IMR-90 (cell line): ENCODE measurements around the gene SLC26A3. TPM values are rescaled to one million over a fixed set of nuclear protein-coding genes. Genes with fewer than 3 reads are reported as not detected.

ENCODE experiments used
- ATAC-seq: fragments of 200-7000 bp; cut with Tn5 transposase; 2 replicates; pipeline ENCODE4 v1.9.1; 2020; ENCODE audit warnings: low read depth, mild to moderate bottlenecking, moderate library complexity
- BruUV-seq: library from RNA; stranded (reverse); fragments of 400-500 nt; replicated peaks from 2 replicates; lab custom pipeline; 2021; lab: Mats Ljungman, UMichigan
- CTCF ChIA-PET: fragments of 300-600 bp; formaldehyde crosslinking; extraction: SDS; loops from one replicate; lab custom pipeline; 2021; ENCODE audit warnings: antibody characterized with exemption; lab: Yijun Ruan, JAX
- POLR2A ChIA-PET: fragments of 300-600 bp; sonication (Branson Sonifier 250); formaldehyde crosslinking; loops from one replicate; lab custom pipeline; 2022; ENCODE audit warnings: antibody characterized with exemption; ENCODE audit not compliant: unreplicated experiment; lab: Charles Lee
- DNase-seq: peaks from one replicate; pipeline ENCODE4 v3.0.0; 2013
- H2AFZ ChIP-seq: replicated peaks from 2 replicates; pipeline ENCODE3; 2013; ENCODE audit warnings: low read length, mild to moderate bottlenecking; ENCODE audit not compliant: poor library complexity
- H2AK5ac ChIP-seq: 2 replicates; pipeline ENCODE4 v1.6.1; 2013; ENCODE audit warnings: low read depth, low read length, inconsistent platforms
- H2AK9ac ChIP-seq: replicated peaks from 2 replicates; pipeline ENCODE3; 2013; ENCODE audit warnings: mild to moderate bottlenecking, low read depth, low read length, moderate library complexity; ENCODE audit not compliant: poor library complexity
- H2BK120ac ChIP-seq: 2 replicates; pipeline ENCODE4 v1.6.1; 2013; ENCODE audit warnings: low read depth, low read length, inconsistent platforms
- H2BK15ac ChIP-seq: 3 replicates; pipeline ENCODE4 v1.6.1; 2013; ENCODE audit warnings: low read depth, low read length, inconsistent platforms
- H2BK20ac ChIP-seq: 2 replicates; pipeline ENCODE4 v1.6.1; 2013; ENCODE audit warnings: low read depth, mild to moderate bottlenecking, inconsistent platforms, low read length, moderate library complexity
- H2BK5ac ChIP-seq: 2 replicates; pipeline ENCODE4 v1.6.1; 2013; ENCODE audit warnings: mild to moderate bottlenecking, low read depth, low read length, inconsistent platforms; ENCODE audit not compliant: poor library complexity, severe bottlenecking
- H3K14ac ChIP-seq: replicated peaks from 2 replicates; pipeline ENCODE4 v1.6.1; 2013; ENCODE audit warnings: low read depth, low read length, inconsistent platforms
- H3K18ac ChIP-seq: 2 replicates; pipeline ENCODE4 v1.6.1; 2013; ENCODE audit warnings: low read depth, low read length, control low read depth
- H3K23ac ChIP-seq: 2 replicates; pipeline ENCODE4 v1.6.1; 2013; ENCODE audit warnings: low read depth, low read length, inconsistent platforms
- H3K27ac ChIP-seq: 2 replicates; pipeline ENCODE4 v1.5.1; 2013; ENCODE audit warnings: mild to moderate bottlenecking, control low read depth, low read length; ENCODE audit not compliant: insufficient read depth
- H3K27me3 ChIP-seq: 2 replicates; pipeline ENCODE4 v1.6.1; 2013; ENCODE audit warnings: low read length; ENCODE audit not compliant: control insufficient read depth, insufficient read depth
- H3K36me3 ChIP-seq: 2 replicates; pipeline ENCODE4 v1.6.1; 2013; ENCODE audit warnings: low read length, mixed read lengths; ENCODE audit not compliant: control insufficient read depth, insufficient read depth
- H3K4ac ChIP-seq: 2 replicates; pipeline ENCODE4 v1.6.1; 2013; ENCODE audit warnings: low read depth, low read length, inconsistent platforms
- H3K4me1 ChIP-seq: 2 replicates; pipeline ENCODE4 v1.6.1; 2013; ENCODE audit warnings: low read length, mixed read lengths; ENCODE audit not compliant: control insufficient read depth, insufficient read depth
- H3K4me2 ChIP-seq: 2 replicates; pipeline ENCODE4 v1.6.1; 2013; ENCODE audit warnings: low read depth, mild to moderate bottlenecking, control low read depth, low read length, moderate library complexity
- H3K4me3 ChIP-seq: 2 replicates; pipeline ENCODE4 v1.5.1; 2013; ENCODE audit warnings: low read depth, mild to moderate bottlenecking, control low read depth, low read length, moderate library complexity; ENCODE audit not compliant: insufficient read depth
- H3K56ac ChIP-seq: 2 replicates; pipeline ENCODE4 v1.6.1; 2013; ENCODE audit warnings: low read length, inconsistent platforms; ENCODE audit not compliant: insufficient read depth; ENCODE audit errors: extremely low read depth
- H3K79me1 ChIP-seq, 2 experiments: 2 replicates each; pipeline ENCODE4 v1.6.1; 2013; ENCODE audit warnings: low read length in 2 of 2, inconsistent platforms in 1 of 2, low read depth in 1 of 2
- H3K9ac ChIP-seq: 2 replicates; pipeline ENCODE4 v1.6.1; 2013; ENCODE audit warnings: low read depth, low read length, control low read depth
- H3K9me1 ChIP-seq: 2 replicates; pipeline ENCODE4 v1.6.1; 2013; ENCODE audit warnings: low read length, inconsistent platforms; ENCODE audit not compliant: insufficient read depth
- H3K9me3 ChIP-seq: 2 replicates; pipeline ENCODE4 v1.6.1; 2013; ENCODE audit warnings: low read length; ENCODE audit not compliant: control insufficient read depth, insufficient read depth
- H4K20me1 ChIP-seq: 2 replicates; pipeline ENCODE4 v1.6.1; 2013; ENCODE audit warnings: low read length, inconsistent platforms; ENCODE audit not compliant: insufficient read depth
- H4K5ac ChIP-seq: 2 replicates; pipeline ENCODE4 v1.6.1; 2013; ENCODE audit warnings: mild to moderate bottlenecking, low read depth, low read length, control low read depth
- H4K8ac ChIP-seq, 2 experiments: 2 replicates each; pipeline ENCODE4 v1.6.1; 2013; ENCODE audit warnings: low read depth in 2 of 2, low read length in 2 of 2, control low read depth in 1 of 2, inconsistent platforms in 1 of 2
- H4K91ac ChIP-seq: 2 replicates; pipeline ENCODE4 v1.6.1; 2013; ENCODE audit warnings: low read depth, low read length, inconsistent platforms; ENCODE audit not compliant: insufficient read depth
- BHLHE40 ChIP-seq: fragments of 150-350 bp; IDR thresholded peaks from 2 replicates; pipeline ENCODE4 v1.6.1; 2016; ENCODE audit warnings: mild to moderate bottlenecking, low read depth, low read length
- CEBPB ChIP-seq: IDR thresholded peaks from 2 replicates; pipeline ENCODE4 v1.6.1; 2012; ENCODE audit warnings: low read depth, low read length, improper control_type of control experiment
- CHD1 ChIP-seq: IDR thresholded peaks from 2 replicates; pipeline ENCODE4 v1.6.1; 2012; ENCODE audit warnings: low read depth, low read length, improper control_type of control experiment
- ELK1 ChIP-seq: fragments of 150-350 bp; IDR thresholded peaks from 2 replicates; pipeline ENCODE4 v1.6.1; 2016; ENCODE audit warnings: low read depth, mild to moderate bottlenecking, low read length, moderate library complexity, borderline replicate concordance
- FOS ChIP-seq: fragments of 150-350 bp; IDR thresholded peaks from 2 replicates; pipeline ENCODE4 v1.6.1; 2016; ENCODE audit warnings: low read depth, low read length
- MAFK ChIP-seq: IDR thresholded peaks from 2 replicates; pipeline ENCODE4 v1.6.1; 2012; ENCODE audit warnings: low read depth, low read length, improper control_type of control experiment
- MAZ ChIP-seq: IDR thresholded peaks from 2 replicates; pipeline ENCODE4 v1.6.1; 2012; ENCODE audit warnings: low read depth, mild to moderate bottlenecking, low read length, improper control_type of control experiment, moderate library complexity, borderline replicate concordance
- MXI1 ChIP-seq: IDR thresholded peaks from 2 replicates; pipeline ENCODE4 v1.6.1; 2012; ENCODE audit warnings: low read depth, mild to moderate bottlenecking, low read length, moderate library complexity, borderline replicate concordance
- NFE2L2 ChIP-seq: fragments of 150-350 bp; IDR thresholded peaks from 2 replicates; pipeline ENCODE4 v1.6.1; 2016; ENCODE audit warnings: low read depth, mild to moderate bottlenecking, low read length
- POLR2A ChIP-seq: IDR thresholded peaks from 2 replicates; pipeline ENCODE4 v1.6.1; 2012; ENCODE audit warnings: mild to moderate bottlenecking, low read depth, low read length
- RAD21 ChIP-seq: IDR thresholded peaks from 2 replicates; pipeline ENCODE4 v1.6.1; 2012; ENCODE audit warnings: low read length, improper control_type of control experiment
- RCOR1 ChIP-seq: IDR thresholded peaks from 2 replicates; pipeline ENCODE4 v1.6.1; 2012; ENCODE audit warnings: mild to moderate bottlenecking, low read length, improper control_type of control experiment; ENCODE audit not compliant: insufficient replicate concordance
- RFX5 ChIP-seq: IDR thresholded peaks from 2 replicates; pipeline ENCODE4 v1.8.0; 2012; ENCODE audit warnings: low read depth, mild to moderate bottlenecking, low read length, moderate library complexity
- SMC3 ChIP-seq: fragments of 150-350 bp; IDR thresholded peaks from 2 replicates; pipeline ENCODE4 v1.6.1; 2016; ENCODE audit warnings: low read depth, mild to moderate bottlenecking, antibody characterized with exemption, low read length, moderate library complexity
- USF2 ChIP-seq: fragments of 150-350 bp; IDR thresholded peaks from 2 replicates; pipeline ENCODE4 v1.6.1; 2017; ENCODE audit warnings: mild to moderate bottlenecking, antibody characterized with exemption, low read length, low read depth
- WGBS, 2 experiments: methylation state at CpG; one replicate each; pipeline versions ENCODE4 v1.1.5 to v1.1.7; 2013; ENCODE audit warnings: missing lambda C conversion rate in 2 of 2; ENCODE audit not compliant: insufficient read length in 1 of 2; ENCODE audit errors: extremely low coverage in 2 of 2; 5-methylcytosine and 5-hydroxymethylcytosine counted together
- dilution Hi-C: fragments of 300-500 bp; cut with HindIII; formaldehyde crosslinking; loops from one replicate; pipeline ENCODE4 v1.14.3; 2018; ENCODE audit warnings: low sequenced_read_pairs; ENCODE audit not compliant: unreplicated experiment
- in situ Hi-C: fragments of 300-500 bp; cut with MboI; formaldehyde crosslinking; loops from 3 replicates; pipeline ENCODE4 v1.14.3; 2019; ENCODE audit warnings: low sequenced_read_pairs, inconsistent platforms, mixed read lengths
- intact Hi-C: fragments of 100-400 bp; cut with micrococcal nuclease; formaldehyde crosslinking; loops from 2 replicates; pipeline ENCODE4 v1.10.0; 2022
- polyA plus RNA-seq, 3 experiments: library from polyadenylated mRNA; depleted of rRNA; stranded (reverse); fragments of >200 nt; gene quantifications; 2 replicates each; pipeline ENCODE4 v1.2.3, GENCODE V29; 2012; ENCODE audit warnings: low replicate concordance in 1 of 3
- total RNA-seq: library from RNA; depleted of rRNA; stranded (reverse); fragments of >200 nt; gene quantifications from 2 replicates; pipeline ENCODE4 v1.2.3, GENCODE V29; 2012
- TF ChIP-seq, protein P1 (sequence below): conservative IDR thresholded peaks from 2 replicates; pipeline ENCODE4 v1.5.1; 2012; ENCODE audit warnings: mild to moderate bottlenecking, low read depth, low read length, improper control_type of control experiment

The SLC26A3 gene
- total and polyA plus RNA-seq, 2 of the 4 experiments (the other 2 are of a cell fraction) = not detected

DNA sequence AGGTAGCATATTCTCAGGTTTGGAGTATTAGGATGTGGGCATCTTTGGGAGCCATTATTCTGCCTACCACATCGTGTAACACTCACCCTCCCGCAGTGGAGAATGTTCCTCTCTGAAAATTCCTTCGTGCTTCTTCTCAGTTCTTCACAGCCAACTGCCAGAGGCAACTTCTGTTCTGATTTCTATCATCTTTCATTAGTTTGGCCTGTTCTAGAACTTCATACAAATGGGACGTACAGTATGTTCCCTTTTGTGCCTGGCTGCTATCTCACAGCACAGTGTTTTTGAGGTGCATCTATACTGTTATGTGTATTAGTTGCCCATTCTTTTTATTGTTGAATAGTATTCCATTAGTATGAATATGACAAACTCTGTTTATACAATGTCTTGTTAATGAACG, 8.9 kb upstream of the SLC26A3 start:
- Histone ChIP-seq H3K23ac (no peak overlapping the region), H3K79me1 (no peaks in the 10 kb centered on the region), H2BK15ac (no peak overlapping the region), H4K20me1 (no peaks in the 10 kb centered on the region), H2AFZ (no peak overlapping the region), H3K4me2 (no peak overlapping the region), H4K8ac (no peak overlapping the region), H3K9me3 (no peaks in the 10 kb centered on the region), H3K4ac (no peak overlapping the region), H2AK9ac (no peak overlapping the region), H3K27ac (no peak overlapping the region), H3K9ac (no peak overlapping the region), H3K27me3 (no peaks in the 10 kb centered on the region; the same call in none of the 2 replicates), H2BK120ac (no peak overlapping the region), H4K91ac (no peak overlapping the region), H2BK20ac (no peak overlapping the region), H2AK5ac (no peak overlapping the region), H3K36me3 (no peaks in the 10 kb centered on the region), H3K56ac (no peak overlapping the region), H3K4me3 (no peak overlapping the region), H2BK5ac (no peak overlapping the region), H3K4me1 (no peaks in the 10 kb centered on the region), H3K14ac (no peak overlapping the region), H3K9me1 (no peaks in the 10 kb centered on the region), H4K5ac (no peak overlapping the region), H3K18ac (no peak overlapping the region)
- CTCF ChIA-PET = no interaction called here
- no peak for TF ChIP-seq ELK1
- TF ChIP-seq SMC3 = no peak
- TF ChIP-seq CEBPB = no peak
- TF ChIP-seq MXI1 = no peak
- TF ChIP-seq FOS = no peak
- TF ChIP-seq RFX5 = no peak
- no peak for TF ChIP-seq CHD1
- TF ChIP-seq POLR2A = no peak
- TF ChIP-seq RCOR1 = no peak
- TF ChIP-seq NFE2L2 = no peak
- no peak for TF ChIP-seq BHLHE40
- no peak for TF ChIP-seq MAFK
- no peak for TF ChIP-seq MAZ
- no peak for TF ChIP-seq RAD21
- TF ChIP-seq, protein P1, sequence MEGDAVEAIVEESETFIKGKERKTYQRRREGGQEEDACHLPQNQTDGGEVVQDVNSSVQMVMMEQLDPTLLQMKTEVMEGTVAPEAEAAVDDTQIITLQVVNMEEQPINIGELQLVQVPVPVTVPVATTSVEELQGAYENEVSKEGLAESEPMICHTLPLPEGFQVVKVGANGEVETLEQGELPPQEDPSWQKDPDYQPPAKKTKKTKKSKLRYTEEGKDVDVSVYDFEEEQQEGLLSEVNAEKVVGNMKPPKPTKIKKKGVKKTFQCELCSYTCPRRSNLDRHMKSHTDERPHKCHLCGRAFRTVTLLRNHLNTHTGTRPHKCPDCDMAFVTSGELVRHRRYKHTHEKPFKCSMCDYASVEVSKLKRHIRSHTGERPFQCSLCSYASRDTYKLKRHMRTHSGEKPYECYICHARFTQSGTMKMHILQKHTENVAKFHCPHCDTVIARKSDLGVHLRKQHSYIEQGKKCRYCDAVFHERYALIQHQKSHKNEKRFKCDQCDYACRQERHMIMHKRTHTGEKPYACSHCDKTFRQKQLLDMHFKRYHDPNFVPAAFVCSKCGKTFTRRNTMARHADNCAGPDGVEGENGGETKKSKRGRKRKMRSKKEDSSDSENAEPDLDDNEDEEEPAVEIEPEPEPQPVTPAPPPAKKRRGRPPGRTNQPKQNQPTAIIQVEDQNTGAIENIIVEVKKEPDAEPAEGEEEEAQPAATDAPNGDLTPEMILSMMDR = no peak
- no peak for TF ChIP-seq USF2
- DNase-seq (no peak), ATAC-seq (no peak)
- dilution Hi-C loops (no loop called here), intact Hi-C loops (no loop called here), in situ Hi-C loops (no loop called here)
- POLR2A ChIA-PET = no interaction called here
- BruUV-seq = no TSS peak
- WGBS, 2 experiments = 83% methylated on average over 1 of the region's 5 CpGs; no CpG with 5 or more reads in 1 of the 2 experiments
